Measurements from ENCODE around the gene HOXC9. TPM values are rescaled to one million over a fixed set of nuclear protein-coding genes. Genes with fewer than 3 reads are reported as not detected.

HOXC9 gene
- 11.4 to 14.1 TPM (median 13.1 TPM) in 5 replicates for total RNA-seq (2022; extraction: Qiagen RNA extraction; ENCODE audit: low read depth)

GRCh38 chr12:54000116-54001114, at the start of gene HOXC9:
Gene HOXC9 (plus strand): TSS chr12:54000161. CDS start chr12:54000189, 28 bp downstream.

GRCh38 chr12:53954694-53955035, 45.3 kb upstream of the HOXC9 start, which contains the start of gene HOXC12:
Gene HOXC12 (plus strand): TSS chr12:53954903. CDS start chr12:53954930, 27 bp downstream.

GRCh38 chr12:53972722-53973235, 27.2 kb upstream of the HOXC9 start, which contains the start of gene HOXC11:
Gene HOXC11 (plus strand): TSS chr12:53973126. CDS start chr12:53973242, 116 bp downstream.

GRCh38 chr12:53974084-53975063, 25.6 kb upstream of the HOXC9 start, which contains the start of gene HOTAIR:
Gene HOTAIR (minus strand): TSS chr12:53974954.

GRCh38 chr12:53984901-53985691, 14.9 kb upstream of the HOXC9 start, which contains the start of gene HOXC10:
Gene HOXC10 (plus strand): TSS chr12:53985146. CDS start chr12:53985260, 114 bp downstream.

GRCh38 chr12:54028314-54029201, 28.6 kb downstream of the HOXC9 start, which contains the start of gene HOXC6:
Gene HOXC6 (plus strand): TSS chr12:54028440. CDS start chr12:54028522, 82 bp downstream.

GRCh38 chr12:54032627-54033100, 32.7 kb downstream of the HOXC9 start, which contains the start of gene HOXC5:
Gene HOXC5 (plus strand): TSS chr12:54033050. CDS start chr12:54033123, 73 bp downstream.

Other genes with a start within 250 kb of the HOXC9 start
- not detected in 5 replicates for gene CISTR, start 248.2 kb upstream of the HOXC9 start, total RNA-seq (2022; extraction: Qiagen RNA extraction; ENCODE audit: low read depth)
- gene HOXC13, start 61.3 kb upstream of the HOXC9 start, total RNA-seq (2022; extraction: Qiagen RNA extraction; ENCODE audit: low read depth), result 7.7 to 14.1 TPM (median 9.8 TPM) in 5 replicates
- gene HOXC12, start 45.3 kb upstream of the HOXC9 start, total RNA-seq (2022; extraction: Qiagen RNA extraction; ENCODE audit: low read depth), result not detected in 5 replicates
- gene HOXC11, start 27.0 kb upstream of the HOXC9 start, total RNA-seq (2022; extraction: Qiagen RNA extraction; ENCODE audit: low read depth), result 0.39 to 0.58 TPM (median 0.45 TPM) in 5 replicates
- 0.07 to 0.17 TPM (median 0.12 TPM) in 4 of 5 replicates, not detected in the other for gene HOTAIR, start 25.2 kb upstream of the HOXC9 start, total RNA-seq (2022; extraction: Qiagen RNA extraction; ENCODE audit: low read depth)
- gene HOXC10, start 15.0 kb upstream of the HOXC9 start, total RNA-seq (2022; extraction: Qiagen RNA extraction; ENCODE audit: low read depth), result 2.2 to 5.4 TPM (median 2.6 TPM) in 5 replicates
- 4.4 to 5.6 TPM (median 5.3 TPM) in 5 replicates for gene HOXC8, start 8.8 kb downstream of the HOXC9 start, total RNA-seq (2022; extraction: Qiagen RNA extraction; ENCODE audit: low read depth)
- gene HOXC6, start 28.3 kb downstream of the HOXC9 start, total RNA-seq (2022; extraction: Qiagen RNA extraction; ENCODE audit: low read depth), result 4.2 to 5.4 TPM (median 4.5 TPM) in 5 replicates
- gene HOXC5, start 32.9 kb downstream of the HOXC9 start, total RNA-seq (2022; extraction: Qiagen RNA extraction; ENCODE audit: low read depth), result 0.43 to 1.1 TPM (median 0.80 TPM) in 5 replicates
- 2.2 to 4.2 TPM (median 3.8 TPM) in 5 replicates for gene HOXC4, start 53.7 kb downstream of the HOXC9 start, total RNA-seq (2022; extraction: Qiagen RNA extraction; ENCODE audit: low read depth)
- gene SMUG1, start 188.8 kb downstream of the HOXC9 start, total RNA-seq (2022; extraction: Qiagen RNA extraction; ENCODE audit: low read depth), result 22.8 to 33.0 TPM (median 31.6 TPM) in 5 replicates

All from A549 treated with RU486 at 1 μM for 4 hours (cell line).